Right kidney (tissue), 1 donor: ENCODE results near the gene OSBPL7.

ENCODE experiments used
- DNase-seq: peaks from one replicate; pipeline ENCODE4 v3.0.0-alpha.2; 2016

The OSBPL7 gene

GRCh38 chr17:47806913-47807255 lies 14.7 kb downstream of the OSBPL7 start:
- DNase-seq, result no peak

GRCh38 chr17:47806026-47806912 lies 15.3 kb downstream of the OSBPL7 start:
- DNase-seq, result no peak

GRCh38 chr17:47804461-47804860 lies 17.1 kb downstream of the OSBPL7 start:
- no peak for DNase-seq

GRCh38 chr17:47803751-47804150 lies 17.8 kb downstream of the OSBPL7 start:
- no peak for DNase-seq

GRCh38 chr17:47803201-47803600 lies 18.4 kb downstream of the OSBPL7 start:
- no peak for DNase-seq

- DNase-seq, result no peak
Measured at GRCh38 chr17:47802341-47803022, 19.1 kb downstream of the OSBPL7 start.

GRCh38 chr17:47801906-47802305 lies 19.7 kb downstream of the OSBPL7 start:
- no peak for DNase-seq

GRCh38 chr17:47801176-47801765 lies 20.3 kb downstream of the OSBPL7 start:
- no peak for DNase-seq

GRCh38 chr17:47800686-47801085 lies 20.9 kb downstream of the OSBPL7 start:
- no peak for DNase-seq

- DNase-seq, result no peak
Measured at GRCh38 chr17:47797797-47798196, 23.8 kb downstream of the OSBPL7 start.

GRCh38 chr17:47792979-47793378 lies 28.6 kb downstream of the OSBPL7 start:
- DNase-seq, result no peak

GRCh38 chr17:47792457-47792856 lies 29.1 kb downstream of the OSBPL7 start:
- no peak for DNase-seq

GRCh38 chr17:47791025-47791424 lies 30.6 kb downstream of the OSBPL7 start:
- DNase-seq, result no peak

GRCh38 chr17:47789611-47790561 lies 31.7 kb downstream of the OSBPL7 start:
- DNase-seq, result peak; percentile 55

GRCh38 chr17:47785538-47786123 lies 36.0 kb downstream of the OSBPL7 start:
- no peak for DNase-seq

- DNase-seq, result no peak
Measured at GRCh38 chr17:47781397-47781796, 40.2 kb downstream of the OSBPL7 start.

GRCh38 chr17:47778184-47778635 lies 43.4 kb downstream of the OSBPL7 start:
- DNase-seq, result no peak

- DNase-seq, result no peak
Measured at GRCh38 chr17:47776330-47777197, 45.0 kb downstream of the OSBPL7 start.

GRCh38 chr17:47774987-47775580 lies 46.5 kb downstream of the OSBPL7 start:
- DNase-seq, result no peak

GRCh38 chr17:47774331-47774730 lies 47.3 kb downstream of the OSBPL7 start:
- no peak for DNase-seq
